ENCODE results near the gene HRH1. TPM values are rescaled to one million over a fixed set of nuclear protein-coding genes. Genes with fewer than 3 reads are reported as not detected.

HRH1 gene
- total and polyA plus RNA-seq, 4 donors: 2.3 to 8.3 (median 4.6) TPM

DNA sequence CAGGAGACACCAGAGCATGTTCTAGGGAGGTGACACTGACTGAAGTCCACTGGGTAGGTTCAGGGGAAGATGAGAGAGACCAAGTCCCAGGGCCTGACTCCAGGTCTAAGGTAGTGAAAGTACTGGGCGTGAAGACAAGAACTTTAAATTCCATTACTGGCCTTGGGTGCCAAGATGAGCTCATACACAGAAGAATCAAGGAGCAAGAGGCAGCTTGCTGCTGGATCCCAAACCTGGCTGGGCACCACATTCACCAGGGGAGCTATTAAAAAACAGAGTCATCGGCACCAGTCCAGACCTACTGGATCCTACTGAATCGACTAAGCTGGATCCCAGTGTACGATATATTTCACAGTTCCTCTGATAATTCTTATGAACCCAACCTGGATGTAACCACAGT is 75.8 kb downstream of the HRH1 start:
- no peak overlapping the region for H3K4me3 ChIP-seq
- no peak overlapping the region for H3K27ac ChIP-seq (ENCODE audit: low read depth in 1 of 2, low read length in 1 of 2)
- no peaks in the 10 kb centered on the region for H3K27me3 ChIP-seq (ENCODE audit: control insufficient read depth in 3 of 3, insufficient read depth in 3 of 3, low read length in 2 of 3)
- H3K9me3 ChIP-seq (ENCODE audit: control insufficient read depth in 4 of 4, insufficient read depth in 3 of 4, low read length in 3 of 4): peaks cover 0 to 3% (median 0%) of the 10 kb centered on the region in 4 donors
- no peak overlapping the region for H3K9ac ChIP-seq (ENCODE audit: insufficient read depth in 1 of 2, low read length in 2 of 2)
- ATAC-seq (ENCODE audit: insufficient read depth, low FRiP score) (no peak), DNase-seq (no peak)
- WGBS, 2 donors: 89 to 91% methylated on average over 4 of the region's 4 CpGs
- peaks cover 0 to 3% (median 0%) of the 10 kb centered on the region in 5 donors for H3K4me1 ChIP-seq (ENCODE audit: control insufficient read depth in 5 of 5, insufficient read depth in 5 of 5, low read length in 5 of 5)
- peaks cover 0 to 2% (median 0%) of the 10 kb centered on the region in 4 donors for H3K36me3 ChIP-seq (ENCODE audit: control insufficient read depth in 4 of 4, insufficient read depth in 4 of 4, low read length in 4 of 4)
- TF ChIP-seq, protein P1, sequence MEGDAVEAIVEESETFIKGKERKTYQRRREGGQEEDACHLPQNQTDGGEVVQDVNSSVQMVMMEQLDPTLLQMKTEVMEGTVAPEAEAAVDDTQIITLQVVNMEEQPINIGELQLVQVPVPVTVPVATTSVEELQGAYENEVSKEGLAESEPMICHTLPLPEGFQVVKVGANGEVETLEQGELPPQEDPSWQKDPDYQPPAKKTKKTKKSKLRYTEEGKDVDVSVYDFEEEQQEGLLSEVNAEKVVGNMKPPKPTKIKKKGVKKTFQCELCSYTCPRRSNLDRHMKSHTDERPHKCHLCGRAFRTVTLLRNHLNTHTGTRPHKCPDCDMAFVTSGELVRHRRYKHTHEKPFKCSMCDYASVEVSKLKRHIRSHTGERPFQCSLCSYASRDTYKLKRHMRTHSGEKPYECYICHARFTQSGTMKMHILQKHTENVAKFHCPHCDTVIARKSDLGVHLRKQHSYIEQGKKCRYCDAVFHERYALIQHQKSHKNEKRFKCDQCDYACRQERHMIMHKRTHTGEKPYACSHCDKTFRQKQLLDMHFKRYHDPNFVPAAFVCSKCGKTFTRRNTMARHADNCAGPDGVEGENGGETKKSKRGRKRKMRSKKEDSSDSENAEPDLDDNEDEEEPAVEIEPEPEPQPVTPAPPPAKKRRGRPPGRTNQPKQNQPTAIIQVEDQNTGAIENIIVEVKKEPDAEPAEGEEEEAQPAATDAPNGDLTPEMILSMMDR (IDR thresholded peaks at IDR 0.05; ENCODE audit: control extremely low read depth, extremely low read depth): no peak

DNA sequence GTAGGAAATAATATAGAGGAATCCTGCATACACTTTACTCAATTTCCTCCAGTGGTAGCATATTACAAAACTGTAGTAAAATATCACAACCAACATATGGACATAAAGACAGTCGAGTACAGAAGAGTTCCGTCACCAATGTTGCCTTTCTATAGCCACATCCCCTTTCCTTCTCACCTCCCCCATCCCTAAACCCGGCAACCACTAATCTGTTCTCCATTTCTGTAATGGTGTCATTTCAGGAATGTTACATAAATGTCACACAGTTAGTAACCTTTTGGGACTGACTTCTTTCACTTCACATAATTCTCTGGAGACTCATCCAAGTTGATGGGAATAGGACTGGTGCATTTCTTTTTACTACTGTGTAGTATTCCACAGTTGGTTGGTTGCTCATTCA is 76.5 kb downstream of the HRH1 start:
- no peak overlapping the region for H3K9ac ChIP-seq (ENCODE audit: insufficient read depth in 1 of 2, low read length in 2 of 2)
- H3K9me3 ChIP-seq (ENCODE audit: control insufficient read depth in 4 of 4, insufficient read depth in 3 of 4, low read length in 3 of 4): peaks cover 0 to 3% (median 0%) of the 10 kb centered on the region in 4 donors
- no peaks in the 10 kb centered on the region for H3K27me3 ChIP-seq (ENCODE audit: control insufficient read depth in 3 of 3, insufficient read depth in 3 of 3, low read length in 2 of 3)
- H3K4me3 ChIP-seq: no peak overlapping the region
- H3K4me1 ChIP-seq (ENCODE audit: control insufficient read depth in 5 of 5, insufficient read depth in 5 of 5, low read length in 5 of 5): peaks cover 0 to 6% (median 0%) of the 10 kb centered on the region in 5 donors
- DNase-seq (no peak), ATAC-seq (ENCODE audit: insufficient read depth, low FRiP score) (no peak)
- peaks cover 0 to 2% (median 0%) of the 10 kb centered on the region in 4 donors for H3K36me3 ChIP-seq (ENCODE audit: control insufficient read depth in 4 of 4, insufficient read depth in 4 of 4, low read length in 4 of 4)
- 23 to 76% methylated on average over 3 of the region's 3 CpGs for whole genome bisulfite sequencing, 2 donors
- no peak overlapping the region for H3K27ac ChIP-seq (ENCODE audit: low read depth in 1 of 2, low read length in 1 of 2)
- TF ChIP-seq, protein P1 (IDR thresholded peaks at IDR 0.05; ENCODE audit: control extremely low read depth, extremely low read depth): no peak

DNA sequence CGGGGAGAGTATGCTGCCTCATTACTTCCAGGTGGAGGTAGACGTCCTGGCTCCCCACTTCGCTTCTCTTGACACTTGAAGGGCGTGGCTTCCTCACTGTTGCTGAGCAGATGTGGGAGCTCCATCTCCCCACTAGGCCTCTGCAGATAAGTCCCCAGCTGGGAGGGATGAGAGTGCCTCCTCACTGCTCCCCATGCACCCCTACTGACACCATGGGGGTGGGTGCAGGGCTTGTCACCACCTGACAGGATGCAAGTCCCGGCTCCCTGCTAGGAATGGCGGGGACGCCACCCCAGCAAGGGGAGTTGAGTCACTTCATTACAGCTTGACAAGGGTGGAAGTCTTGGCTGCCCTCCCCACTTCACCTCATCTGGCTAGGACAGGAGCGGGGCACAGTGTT is 81.1 kb downstream of the HRH1 start:
- ATAC-seq (ENCODE audit: insufficient read depth, low FRiP score) (no peak), DNase-seq (no peak)
- Histone ChIP-seq H3K27ac (ENCODE audit: low read depth in 1 of 2, low read length in 1 of 2) (no peak overlapping the region), H3K4me3 (no peak overlapping the region), H3K27me3 (ENCODE audit: control insufficient read depth in 3 of 3, insufficient read depth in 3 of 3, low read length in 2 of 3) (no peaks in the 10 kb centered on the region), H3K9me3 (ENCODE audit: control insufficient read depth in 4 of 4, insufficient read depth in 3 of 4, low read length in 3 of 4) (peaks cover 0 to 3% (median 0%) of the 10 kb centered on the region in 4 donors), H3K4me1 (ENCODE audit: control insufficient read depth in 5 of 5, insufficient read depth in 5 of 5, low read length in 5 of 5) (peaks cover 0 to 5% (median 0%) of the 10 kb centered on the region in 5 donors), H3K9ac (ENCODE audit: insufficient read depth in 1 of 2, low read length in 2 of 2) (no peak overlapping the region), H3K36me3 (ENCODE audit: control insufficient read depth in 4 of 4, insufficient read depth in 4 of 4, low read length in 4 of 4) (peaks cover 0 to 2% (median 0%) of the 10 kb centered on the region in 4 donors)
- 80 to 81% methylated on average over 8 of the region's 8 CpGs for WGBS, 2 donors
- TF ChIP-seq, protein P1 (IDR thresholded peaks at IDR 0.05; ENCODE audit: control extremely low read depth, extremely low read depth): no peak
